ENCODE data around the gene ZNF827.

The ZNF827 gene

DNA sequence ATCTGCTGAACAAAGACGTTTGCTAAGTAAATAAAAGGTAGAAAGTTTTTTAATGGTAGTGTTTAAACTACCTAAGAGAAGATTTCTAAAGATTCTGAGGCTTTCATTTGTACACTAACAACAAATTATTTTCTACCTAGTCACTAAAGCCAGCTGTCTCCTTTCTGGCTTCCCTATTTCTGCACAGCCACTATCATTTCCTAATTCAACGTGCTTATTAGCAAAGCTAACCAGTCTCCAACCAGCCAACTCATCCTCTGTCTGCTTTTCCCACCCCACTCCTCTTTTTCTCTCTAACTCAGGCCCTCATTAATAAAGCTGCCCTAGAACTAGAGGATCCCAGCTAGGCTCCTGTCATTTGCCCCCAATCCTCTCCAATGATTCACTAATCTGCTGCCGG is 118.2 kb downstream of the ZNF827 start:
- H2BK15ac ChIP-seq (ENCODE audit: low read depth, poor library complexity, severe bottlenecking) = no peak overlapping the region

DNA sequence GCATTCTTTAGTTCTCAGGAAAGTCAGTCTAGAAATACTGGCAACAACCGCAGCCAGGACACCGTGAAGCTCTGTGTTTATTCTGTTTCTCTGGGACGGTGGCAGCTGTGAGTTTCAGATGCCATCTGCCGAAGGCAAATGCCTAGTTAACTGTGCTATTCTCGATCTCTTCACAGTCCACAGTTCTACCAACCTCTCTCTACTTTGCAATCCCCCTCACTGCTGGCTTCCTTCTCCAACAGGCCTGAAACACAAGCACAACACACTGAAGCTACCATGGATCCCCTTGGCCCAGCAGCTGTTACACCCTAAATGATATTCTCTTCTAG is 118.8 kb downstream of the ZNF827 start:
- Histone ChIP-seq H2BK120ac (ENCODE audit: low read depth, low read length) (no peak overlapping the region), H3K9ac (ENCODE audit: low read length) (no peak overlapping the region), H2AFZ (ENCODE audit: low read depth, low read length) (no peak overlapping the region), H4K8ac (ENCODE audit: low read length) (no peak overlapping the region), H2BK5ac (ENCODE audit: low read depth, low read length, poor library complexity, severe bottlenecking) (no peak overlapping the region), H3K79me1 (replicated peaks; ENCODE audit: low read length, poor library complexity, severe bottlenecking) (peaks cover 21% of the 10 kb centered on the region), H4K91ac (ENCODE audit: low read length) (no peak overlapping the region), H3K4me3 (ENCODE audit: insufficient read depth in 1 of 2, low read depth in 1 of 2, low read length in 2 of 2) (no peak overlapping the region), H2BK12ac (ENCODE audit: low read length in 2 of 2) (no peak overlapping the region), H3K14ac (ENCODE audit: low read length in 2 of 2) (no peak overlapping the region), H2AK5ac (ENCODE audit: low read length, severe bottlenecking) (no peak overlapping the region), H3K4me1 (ENCODE audit: control insufficient read depth, insufficient read depth, low read depth, low read length) (peaks cover 6% of the 10 kb centered on the region), H3K4me2 (ENCODE audit: low read length, poor library complexity, severe bottlenecking) (no peak overlapping the region), H3K27me3 (ENCODE audit: control insufficient read depth in 1 of 2, insufficient read depth in 1 of 2, low read length in 2 of 2) (no peaks in the 10 kb centered on the region), H3K9me3 (ENCODE audit: control insufficient read depth, low read length) (no peaks in the 10 kb centered on the region), H3K4ac (ENCODE audit: low read depth in 1 of 2, low read length in 2 of 2) (no peak overlapping the region), H3K23ac (ENCODE audit: low read length in 2 of 2) (no peak overlapping the region), H3K36me3 (ENCODE audit: control insufficient read depth in 1 of 2, insufficient read depth in 2 of 2, low read depth in 1 of 2, low read length in 2 of 2) (peaks cover 0 to 11% of the 10 kb centered on the region in 2 experiments), H3K27ac (ENCODE audit: low read length, poor library complexity, severe bottlenecking) (no peak overlapping the region), H3K18ac (ENCODE audit: low read depth in 1 of 2, low read length in 2 of 2) (no peak overlapping the region), H2BK15ac (ENCODE audit: low read depth, poor library complexity, severe bottlenecking) (no peak overlapping the region)
- DNase-seq = no peak
- WGBS = 92% methylated on average over 5 of the region's 5 CpGs

More for the DNA sequence above, 118.2 kb downstream of the ZNF827 start:
- Histone ChIP-seq H3K36me3 (ENCODE audit: control insufficient read depth in 1 of 2, insufficient read depth in 2 of 2, low read depth in 1 of 2, low read length in 2 of 2) (peaks cover 0 to 16% of the 10 kb centered on the region in 2 experiments), H3K27me3 (ENCODE audit: control insufficient read depth in 1 of 2, insufficient read depth in 1 of 2, low read length in 2 of 2) (no peaks in the 10 kb centered on the region), H3K9me3 (ENCODE audit: control insufficient read depth, low read length) (no peaks in the 10 kb centered on the region), H2AFZ (ENCODE audit: low read depth, low read length) (no peak overlapping the region), H3K4me3 (ENCODE audit: insufficient read depth in 1 of 2, low read depth in 1 of 2, low read length in 2 of 2) (no peak overlapping the region), H2AK5ac (ENCODE audit: low read length, severe bottlenecking) (no peak overlapping the region), H3K4me2 (ENCODE audit: low read length, poor library complexity, severe bottlenecking) (no peak overlapping the region), H4K8ac (ENCODE audit: low read length) (no peak overlapping the region), H2BK120ac (ENCODE audit: low read depth, low read length) (no peak overlapping the region), H2BK12ac (ENCODE audit: low read length in 2 of 2) (no peak overlapping the region), H3K4me1 (ENCODE audit: control insufficient read depth, insufficient read depth, low read depth, low read length) (peaks cover 6% of the 10 kb centered on the region), H3K18ac (ENCODE audit: low read depth in 1 of 2, low read length in 2 of 2) (no peak overlapping the region), H2BK5ac (ENCODE audit: low read depth, low read length, poor library complexity, severe bottlenecking) (no peak overlapping the region), H3K4ac (ENCODE audit: low read depth in 1 of 2, low read length in 2 of 2) (no peak overlapping the region), H3K27ac (ENCODE audit: low read length, poor library complexity, severe bottlenecking) (no peak overlapping the region), H3K9ac (ENCODE audit: low read length) (no peak overlapping the region), H3K14ac (ENCODE audit: low read length in 2 of 2) (no peak overlapping the region), H3K23ac (ENCODE audit: low read length in 2 of 2) (no peak overlapping the region), H4K91ac (ENCODE audit: low read length) (no peak overlapping the region), H3K79me1 (replicated peaks; ENCODE audit: low read length, poor library complexity, severe bottlenecking) (peaks cover 26% of the 10 kb centered on the region)
- DNase-seq = no peak
- 86% methylated on average over 3 of the region's 3 CpGs for WGBS

DNA sequence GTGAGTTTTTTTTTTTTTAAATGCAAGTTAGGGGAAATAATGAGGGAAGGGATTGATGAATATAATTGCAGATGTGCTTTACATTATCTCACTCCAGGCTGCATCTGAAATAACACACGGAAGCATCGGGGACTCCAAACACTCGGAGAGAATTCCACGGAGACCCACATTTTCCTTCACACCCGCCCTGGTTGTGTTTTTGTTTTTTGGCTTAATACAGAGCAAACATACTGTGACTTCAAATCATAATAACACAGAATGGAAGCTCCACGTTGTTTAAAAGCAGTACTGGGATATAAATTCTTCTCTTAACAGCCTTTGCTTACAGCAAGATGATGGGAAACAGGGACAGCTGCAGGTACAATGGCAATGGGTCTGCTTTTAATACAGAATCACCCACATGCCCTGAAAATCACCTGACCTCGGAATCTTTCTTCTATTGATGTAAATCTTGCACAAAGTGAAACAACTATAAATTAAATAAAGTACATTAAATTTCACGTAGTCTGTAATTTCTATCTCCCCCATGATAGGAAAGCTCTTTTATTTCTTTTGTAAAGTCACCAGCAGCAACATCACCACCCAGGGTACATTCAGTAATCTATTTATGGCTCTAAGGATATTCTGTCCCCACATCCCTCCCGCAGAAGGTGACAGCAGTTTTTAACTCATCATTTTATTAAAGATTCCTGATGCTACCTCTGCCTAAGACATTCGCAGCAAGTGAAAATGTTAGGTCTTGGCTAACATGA is 119.3 kb downstream of the ZNF827 start:
- 86% methylated on average over 8 of the region's 10 CpGs for WGBS
- Histone ChIP-seq H2BK5ac (ENCODE audit: low read depth, low read length, poor library complexity, severe bottlenecking) (no peak overlapping the region), H3K4me1 (ENCODE audit: control insufficient read depth, insufficient read depth, low read depth, low read length) (peaks cover 3% of the 10 kb centered on the region), H4K8ac (ENCODE audit: low read length) (no peak overlapping the region), H3K4ac (ENCODE audit: low read depth in 1 of 2, low read length in 2 of 2) (no peak overlapping the region), H2AK5ac (ENCODE audit: low read length, severe bottlenecking) (no peak overlapping the region), H2BK15ac (ENCODE audit: low read depth, poor library complexity, severe bottlenecking) (no peak overlapping the region), H3K9me3 (ENCODE audit: control insufficient read depth, low read length) (no peaks in the 10 kb centered on the region), H4K91ac (ENCODE audit: low read length) (no peak overlapping the region), H2BK120ac (ENCODE audit: low read depth, low read length) (no peak overlapping the region), H3K18ac (ENCODE audit: low read depth in 1 of 2, low read length in 2 of 2) (no peak overlapping the region), H3K79me1 (replicated peaks; ENCODE audit: low read length, poor library complexity, severe bottlenecking) (peaks cover 19% of the 10 kb centered on the region), H3K27ac (ENCODE audit: low read length, poor library complexity, severe bottlenecking) (no peak overlapping the region), H3K23ac (ENCODE audit: low read length in 2 of 2) (no peak overlapping the region), H3K36me3 (ENCODE audit: control insufficient read depth in 1 of 2, insufficient read depth in 2 of 2, low read depth in 1 of 2, low read length in 2 of 2) (peaks cover 0 to 9% of the 10 kb centered on the region in 2 experiments), H3K9ac (ENCODE audit: low read length) (no peak overlapping the region), H3K27me3 (ENCODE audit: control insufficient read depth in 1 of 2, insufficient read depth in 1 of 2, low read length in 2 of 2) (no peaks in the 10 kb centered on the region), H3K14ac (ENCODE audit: low read length in 2 of 2) (no peak overlapping the region), H2AFZ (ENCODE audit: low read depth, low read length) (no peak overlapping the region), H2BK12ac (ENCODE audit: low read length in 2 of 2) (no peak overlapping the region), H3K4me2 (ENCODE audit: low read length, poor library complexity, severe bottlenecking) (no peak overlapping the region), H3K4me3 (ENCODE audit: insufficient read depth in 1 of 2, low read depth in 1 of 2, low read length in 2 of 2) (no peak overlapping the region)
- DNase-seq = no peak

DNA sequence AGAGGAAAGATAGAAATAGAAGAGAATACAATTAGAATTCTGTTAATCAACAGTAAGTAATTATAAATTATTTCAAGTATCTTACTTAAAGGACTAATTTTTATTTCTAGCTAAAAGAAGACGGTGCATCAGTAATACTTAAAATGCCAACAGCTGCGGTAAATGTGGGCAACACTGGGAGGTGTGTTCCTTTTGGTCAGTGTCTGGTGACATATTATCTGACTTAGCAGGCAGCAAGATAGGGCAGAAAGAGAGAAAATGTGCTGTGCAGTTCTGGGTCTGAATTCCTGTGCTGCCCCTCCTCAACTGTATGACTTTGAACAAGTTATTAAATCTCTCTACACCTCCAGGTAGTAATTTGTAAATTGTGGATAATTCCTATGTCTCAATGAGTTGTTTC is 120.6 kb downstream of the ZNF827 start:
- Histone ChIP-seq H3K23ac (ENCODE audit: low read length in 2 of 2) (no peak overlapping the region), H2BK15ac (ENCODE audit: low read depth, poor library complexity, severe bottlenecking) (no peak overlapping the region), H2AFZ (ENCODE audit: low read depth, low read length) (no peak overlapping the region), H3K4me1 (ENCODE audit: control insufficient read depth, insufficient read depth, low read depth, low read length) (peaks cover 3% of the 10 kb centered on the region), H3K4me3 (ENCODE audit: insufficient read depth in 1 of 2, low read depth in 1 of 2, low read length in 2 of 2) (no peak overlapping the region), H3K4ac (ENCODE audit: low read depth in 1 of 2, low read length in 2 of 2) (no peak overlapping the region), H3K18ac (ENCODE audit: low read depth in 1 of 2, low read length in 2 of 2) (no peak overlapping the region), H3K4me2 (ENCODE audit: low read length, poor library complexity, severe bottlenecking) (no peak overlapping the region), H3K14ac (ENCODE audit: low read length in 2 of 2) (no peak overlapping the region), H4K91ac (ENCODE audit: low read length) (no peak overlapping the region), H4K8ac (ENCODE audit: low read length) (no peak overlapping the region), H3K79me1 (replicated peaks; ENCODE audit: low read length, poor library complexity, severe bottlenecking) (peaks cover 15% of the 10 kb centered on the region), H3K36me3 (ENCODE audit: control insufficient read depth in 1 of 2, insufficient read depth in 2 of 2, low read depth in 1 of 2, low read length in 2 of 2) (peaks cover 7 to 16% of the 10 kb centered on the region in 2 experiments), H3K27ac (ENCODE audit: low read length, poor library complexity, severe bottlenecking) (no peak overlapping the region), H2AK5ac (ENCODE audit: low read length, severe bottlenecking) (no peak overlapping the region), H3K9ac (ENCODE audit: low read length) (no peak overlapping the region), H2BK120ac (ENCODE audit: low read depth, low read length) (no peak overlapping the region), H2BK5ac (ENCODE audit: low read depth, low read length, poor library complexity, severe bottlenecking) (no peak overlapping the region), H2BK12ac (ENCODE audit: low read length in 2 of 2) (no peak overlapping the region), H3K9me3 (ENCODE audit: control insufficient read depth, low read length) (no peaks in the 10 kb centered on the region), H3K27me3 (ENCODE audit: control insufficient read depth in 1 of 2, insufficient read depth in 1 of 2, low read length in 2 of 2) (no peaks in the 10 kb centered on the region)
- 95% methylated on average over 2 of the region's 2 CpGs for WGBS
- DNase-seq = no peak
